Measurements from ENCODE around the gene IFIT2. TPM values are rescaled to one million over a fixed set of nuclear protein-coding genes. Genes with fewer than 3 reads are reported as not detected.

The IFIT2 gene
- total and polyA plus RNA-seq, 2 donors (not counting 3 experiments of a cell fraction or from before 2014, with no cell fraction given), result 0.23 to 1.4 TPM

DNA sequence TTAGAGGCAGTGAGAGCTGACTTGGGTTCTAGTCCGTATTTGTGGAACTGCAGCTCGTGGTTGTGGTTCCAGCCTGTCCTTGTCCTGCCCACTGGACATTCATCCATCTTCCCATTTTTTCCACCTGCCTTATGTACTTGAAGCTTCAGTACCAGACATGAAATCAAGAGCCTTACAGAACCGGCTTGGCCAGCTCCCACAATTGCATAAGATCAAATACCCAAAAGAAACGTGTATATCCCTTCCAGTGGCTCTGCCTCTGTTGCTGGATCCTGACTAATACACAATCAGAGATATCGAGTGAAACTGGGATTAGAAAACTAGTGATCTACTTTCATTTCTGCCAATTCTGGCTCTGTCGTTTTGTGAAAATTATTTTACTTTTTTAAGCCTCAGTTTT is 26.5 kb upstream of the IFIT2 start:
- no peak overlapping the region for H3K4me3 ChIP-seq (replicated peaks in 1 of 3; ENCODE audit: insufficient read depth in 1 of 3, low read depth in 1 of 3, low read length in 3 of 3)
- H3K9ac ChIP-seq (replicated peaks; ENCODE audit: extremely low read depth, insufficient read depth, low read length), result no peak overlapping the region
- CTCF ChIA-PET, result interaction anchor here (1.1 to 6.3 kb wide), 2 partner anchors 7 to 94 kb away, joined by 3 to 31 read pairs; no protein-coding TSS in a partner anchor
- peaks cover 48 to 70% of the 10 kb centered on the region in 2 experiments for H3K27me3 ChIP-seq (ENCODE audit: control insufficient read depth in 2 of 2, insufficient read depth in 2 of 2, low read length in 2 of 2)
- dilution Hi-C loops (cut with MboI; ENCODE audit: extremely low pct_ligation_motif_present, low sequenced_read_pairs), result no loop called here
- TF ChIP-seq FOS (IDR thresholded peaks at IDR 0.05; ENCODE audit: borderline replicate concordance, insufficient read depth, low read length) (no peak), MYC (IDR thresholded peaks at IDR 0.05; ENCODE audit: low read depth, low read length) (no peak), POLR2AphosphoS5 (IDR thresholded peaks at IDR 0.05; ENCODE audit: insufficient read depth, low read depth, low read length) (no peak), JUN (IDR thresholded peaks at IDR 0.05; ENCODE audit: borderline replicate concordance, insufficient read depth, insufficient read length, low read depth) (no peak), POLR2A (IDR thresholded peaks at IDR 0.05; ENCODE audit: low read depth, low read length) (no peak), GATA2 (IDR thresholded peaks at IDR 0.05; ENCODE audit: insufficient read depth, insufficient read length, low read depth, low read length) (no peak), EZH2 (IDR thresholded peaks at IDR 0.05; ENCODE audit: borderline replicate concordance, low read depth, low read length, severe bottlenecking) (no peak)
- TF ChIP-seq, protein P1, sequence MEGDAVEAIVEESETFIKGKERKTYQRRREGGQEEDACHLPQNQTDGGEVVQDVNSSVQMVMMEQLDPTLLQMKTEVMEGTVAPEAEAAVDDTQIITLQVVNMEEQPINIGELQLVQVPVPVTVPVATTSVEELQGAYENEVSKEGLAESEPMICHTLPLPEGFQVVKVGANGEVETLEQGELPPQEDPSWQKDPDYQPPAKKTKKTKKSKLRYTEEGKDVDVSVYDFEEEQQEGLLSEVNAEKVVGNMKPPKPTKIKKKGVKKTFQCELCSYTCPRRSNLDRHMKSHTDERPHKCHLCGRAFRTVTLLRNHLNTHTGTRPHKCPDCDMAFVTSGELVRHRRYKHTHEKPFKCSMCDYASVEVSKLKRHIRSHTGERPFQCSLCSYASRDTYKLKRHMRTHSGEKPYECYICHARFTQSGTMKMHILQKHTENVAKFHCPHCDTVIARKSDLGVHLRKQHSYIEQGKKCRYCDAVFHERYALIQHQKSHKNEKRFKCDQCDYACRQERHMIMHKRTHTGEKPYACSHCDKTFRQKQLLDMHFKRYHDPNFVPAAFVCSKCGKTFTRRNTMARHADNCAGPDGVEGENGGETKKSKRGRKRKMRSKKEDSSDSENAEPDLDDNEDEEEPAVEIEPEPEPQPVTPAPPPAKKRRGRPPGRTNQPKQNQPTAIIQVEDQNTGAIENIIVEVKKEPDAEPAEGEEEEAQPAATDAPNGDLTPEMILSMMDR (IDR thresholded peaks at IDR 0.05; ENCODE audit: extremely low read depth in 1 of 2, insufficient read depth in 1 of 2, low read depth in 1 of 2, low read length in 2 of 2), result no peak
- TF ChIP-seq, protein P2, sequence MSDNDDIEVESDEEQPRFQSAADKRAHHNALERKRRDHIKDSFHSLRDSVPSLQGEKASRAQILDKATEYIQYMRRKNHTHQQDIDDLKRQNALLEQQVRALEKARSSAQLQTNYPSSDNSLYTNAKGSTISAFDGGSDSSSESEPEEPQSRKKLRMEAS (IDR thresholded peaks at IDR 0.05; ENCODE audit: insufficient read depth, insufficient read length), result no peak
- H3K36me3 ChIP-seq (ENCODE audit: control insufficient read depth in 2 of 2, extremely low read depth in 1 of 2, insufficient read depth in 2 of 2, low read length in 2 of 2), result no peaks in the 10 kb centered on the region
- peaks cover 37% of the 10 kb centered on the region for H3K4me1 ChIP-seq (ENCODE audit: control insufficient read depth, extremely low read depth, insufficient read depth, low read length)
- no peaks in the 10 kb centered on the region for H3K9me1 ChIP-seq (replicated peaks; ENCODE audit: control insufficient read depth, extremely low read depth, insufficient read depth, low read length)
- no TSS peak for BruUV-seq (replicated peaks)
- DNase-seq (ENCODE audit: low read depth, low spot score) (no peak), FAIRE-seq (no peak)
- no peak overlapping the region for H2AFZ ChIP-seq (ENCODE audit: low read depth, low read length)
- H3K79me2 ChIP-seq (ENCODE audit: control insufficient read depth, insufficient read depth, low read length), result no peaks in the 10 kb centered on the region
- H3K27ac ChIP-seq (ENCODE audit: insufficient read depth, low read depth, low read length), result no peak overlapping the region
- peaks cover 3% of the 10 kb centered on the region for H4K20me1 ChIP-seq (replicated peaks; ENCODE audit: control insufficient read depth, extremely low read depth, insufficient read depth, low read length)
- H3K4me2 ChIP-seq (ENCODE audit: insufficient read depth, low read length), result no peak overlapping the region
- POLR2A ChIA-PET, result no interaction called here
- intact Hi-C loops (cut with micrococcal nuclease), result loop anchor here (5.0 to 10.0 kb wide), 2 partner anchors 72 to 429 kb away; partner anchors contain the start of gene KIF20B
- no peaks in the 10 kb centered on the region for H3K9me3 ChIP-seq (replicated peaks; ENCODE audit: control insufficient read depth, insufficient read depth, low read length)

All from endothelial cell of umbilical vein (primary cell).